GM21723 (cell line): ENCODE measurements around the gene WDFY4.

Source experiments
- ATAC-seq: cut with Tn5 transposase; IDR thresholded peaks from one replicate; pipeline ENCODE4 v1.9.1; 2021; ENCODE audit warnings: mild to moderate bottlenecking, moderate library complexity; ENCODE audit not compliant: unreplicated experiment

The WDFY4 gene

DNA sequence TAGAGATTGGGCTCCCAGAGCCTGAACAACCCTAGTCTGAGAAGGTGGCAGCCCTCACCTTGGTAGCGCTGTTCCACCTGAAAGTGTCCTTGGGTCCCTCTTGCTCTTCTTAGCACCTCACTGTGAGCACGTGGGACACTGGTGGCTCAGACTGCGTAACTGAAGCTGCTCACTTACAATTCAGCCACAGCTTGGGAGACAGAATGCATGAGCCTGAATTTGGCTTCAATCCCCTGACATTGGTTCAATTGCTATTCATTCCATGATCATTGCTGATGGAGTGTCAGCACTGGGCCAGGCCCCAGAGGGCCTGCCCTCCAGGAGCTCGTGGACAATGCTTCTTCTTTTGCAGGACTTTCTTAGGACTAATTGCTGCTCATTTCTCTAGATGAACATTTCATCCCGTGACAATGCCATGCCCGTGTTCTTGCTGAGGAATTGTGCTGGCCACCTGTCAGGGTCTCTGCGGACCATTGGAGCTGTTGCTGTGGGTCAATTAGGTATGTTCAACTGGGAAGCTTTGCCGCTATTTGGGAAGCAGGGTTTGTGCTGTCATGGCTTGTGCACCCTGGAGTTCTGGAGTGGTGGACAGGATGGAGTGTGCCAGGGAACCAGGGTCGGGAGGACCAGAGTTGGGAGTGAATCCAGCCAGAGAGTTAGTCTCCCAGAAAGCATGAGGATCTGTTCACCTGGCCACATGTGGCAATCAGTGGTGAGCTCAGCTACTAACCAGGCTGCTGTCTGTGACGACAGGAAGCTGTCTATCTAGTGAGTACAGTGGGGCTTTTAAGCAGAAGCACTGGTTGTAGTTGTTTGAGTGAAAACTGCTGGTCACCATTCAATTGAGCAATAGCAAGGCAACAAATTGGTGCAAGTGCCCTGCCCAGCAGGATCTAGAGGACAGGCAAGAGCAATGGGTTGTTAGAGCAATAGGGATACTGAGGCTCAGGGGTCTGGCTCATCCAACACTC lies 105.1 kb downstream of the WDFY4 start:
- no peak for ATAC-seq

GRCh38 chr10:48790457-48791044 lies 105.9 kb downstream of the WDFY4 start:
- no peak for ATAC-seq

GRCh38 chr10:48791267-48791928 lies 106.7 kb downstream of the WDFY4 start:
- ATAC-seq: no peak

DNA sequence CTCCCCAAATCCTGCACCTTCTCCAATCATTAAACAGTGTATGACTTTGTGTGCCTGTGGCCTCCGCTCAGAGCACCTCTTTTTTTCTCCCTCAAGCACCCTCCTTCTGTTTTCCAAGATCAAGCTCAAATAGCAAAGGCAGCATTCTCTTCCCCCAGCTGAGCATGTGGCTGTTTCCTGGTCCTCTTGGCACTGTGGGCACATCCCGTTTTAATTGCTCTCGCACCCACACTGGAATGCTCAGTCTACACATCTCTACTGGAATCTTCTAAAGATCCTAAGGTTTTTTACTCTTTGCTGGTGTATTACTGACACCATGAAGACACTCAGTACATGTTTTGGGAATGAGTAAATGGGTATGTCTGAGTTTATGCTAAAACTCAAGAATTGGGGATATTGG lies 107.4 kb downstream of the WDFY4 start:
- ATAC-seq: no peak

DNA sequence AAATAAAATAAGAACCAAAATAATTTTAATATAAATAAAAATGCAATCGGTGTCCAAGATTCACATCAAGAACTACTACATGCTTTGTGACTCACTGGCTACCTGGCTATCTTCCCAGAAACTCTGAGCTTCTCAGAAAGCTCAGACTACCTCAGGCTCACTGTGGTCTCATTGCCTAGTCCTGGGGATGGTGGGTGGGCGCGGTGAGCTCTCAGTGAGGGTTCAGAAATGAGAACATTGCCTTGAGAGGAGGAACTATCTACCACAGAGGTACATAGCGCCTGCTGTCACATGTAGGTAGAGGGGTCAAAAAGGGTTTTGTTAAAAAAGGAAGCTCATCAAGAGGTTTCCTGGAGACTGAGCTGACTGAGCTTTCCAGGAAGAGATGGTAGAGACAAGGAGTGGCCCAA lies 108.0 kb downstream of the WDFY4 start:
- ATAC-seq: no peak

GRCh38 chr10:48794074-48794473 lies 109.4 kb downstream of the WDFY4 start:
- ATAC-seq: no peak

- no peak for ATAC-seq
These were observed 112.1 kb downstream of the WDFY4 start for GRCh38 chr10:48796713-48797245.

GRCh38 chr10:48797830-48798229 lies 113.2 kb downstream of the WDFY4 start:
- ATAC-seq: no peak

- no peak for ATAC-seq
These were observed 114.0 kb downstream of the WDFY4 start for GRCh38 chr10:48798481-48799254.

DNA sequence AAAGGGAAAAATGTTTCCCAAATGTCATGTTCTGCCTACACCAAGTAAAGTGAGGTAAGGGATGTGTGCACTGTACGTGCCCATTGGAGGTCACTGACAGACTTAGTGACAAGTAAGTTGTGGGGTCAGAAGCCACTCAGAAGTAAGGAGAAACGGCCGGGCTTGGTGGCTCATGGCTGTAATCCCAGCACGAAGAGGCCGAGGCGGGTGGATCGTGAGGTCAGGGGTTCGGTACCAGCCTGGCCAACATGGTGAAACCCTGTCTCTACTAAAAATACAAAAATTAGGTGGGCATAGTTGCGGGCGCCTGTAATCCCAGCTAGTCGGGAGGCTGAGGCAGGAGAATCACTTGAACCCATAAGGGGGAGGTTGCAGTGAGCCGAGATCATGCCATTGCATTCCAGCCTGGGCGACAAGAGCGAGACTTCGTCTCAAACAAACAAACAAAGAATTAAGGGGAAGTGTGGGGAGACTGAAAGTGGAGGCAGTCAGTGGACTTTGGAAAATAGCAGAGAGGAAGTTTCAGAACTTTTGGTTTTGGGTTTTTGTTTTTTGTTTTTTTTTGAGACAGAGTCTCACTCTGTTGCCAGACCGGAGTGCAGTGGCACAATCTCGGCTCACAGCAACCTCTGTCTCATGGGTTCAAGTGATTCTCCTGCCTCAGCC lies 114.8 kb downstream of the WDFY4 start:
- ATAC-seq: no peak

DNA sequence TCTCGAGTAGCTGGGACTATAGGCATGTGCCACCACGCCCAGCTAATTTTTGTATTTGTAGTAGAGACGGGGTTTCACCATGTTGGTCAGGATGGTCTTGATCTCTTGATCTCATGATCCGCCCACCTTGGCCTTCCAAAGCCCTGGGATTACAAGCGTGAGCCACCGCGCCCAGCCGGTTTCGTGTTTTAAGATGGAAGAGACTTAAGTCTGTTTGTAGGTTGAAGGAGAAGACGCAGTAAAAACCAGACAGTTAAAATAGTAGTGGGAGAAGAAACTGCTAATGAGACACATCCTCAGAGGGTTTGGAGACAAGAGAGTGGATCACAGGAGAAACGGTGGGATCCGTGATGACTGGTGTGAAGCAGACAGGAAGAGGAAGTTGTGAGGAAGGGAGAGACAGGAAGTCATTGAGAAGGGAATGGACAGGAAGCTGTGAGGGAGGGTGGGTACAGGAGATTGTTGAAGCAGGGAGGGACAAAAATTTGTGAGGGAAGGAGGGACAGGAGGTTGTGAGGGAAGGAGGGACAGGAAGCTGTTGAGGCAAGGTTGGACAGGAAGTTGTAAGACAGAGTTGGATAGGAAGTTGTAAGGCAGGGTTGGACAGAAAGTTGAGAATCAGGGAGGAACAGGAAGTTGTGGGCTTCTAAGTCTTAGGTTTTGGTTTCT lies 115.5 kb downstream of the WDFY4 start:
- peak; percentile 35 for ATAC-seq

GRCh38 chr10:48801001-48801421 lies 116.3 kb downstream of the WDFY4 start:
- ATAC-seq: no peak

- peak; percentile 91 for ATAC-seq
These were observed 118.0 kb downstream of the WDFY4 start for GRCh38 chr10:48802611-48803071.

- ATAC-seq: no peak
These were observed 119.3 kb downstream of the WDFY4 start for GRCh38 chr10:48803801-48804584.

DNA sequence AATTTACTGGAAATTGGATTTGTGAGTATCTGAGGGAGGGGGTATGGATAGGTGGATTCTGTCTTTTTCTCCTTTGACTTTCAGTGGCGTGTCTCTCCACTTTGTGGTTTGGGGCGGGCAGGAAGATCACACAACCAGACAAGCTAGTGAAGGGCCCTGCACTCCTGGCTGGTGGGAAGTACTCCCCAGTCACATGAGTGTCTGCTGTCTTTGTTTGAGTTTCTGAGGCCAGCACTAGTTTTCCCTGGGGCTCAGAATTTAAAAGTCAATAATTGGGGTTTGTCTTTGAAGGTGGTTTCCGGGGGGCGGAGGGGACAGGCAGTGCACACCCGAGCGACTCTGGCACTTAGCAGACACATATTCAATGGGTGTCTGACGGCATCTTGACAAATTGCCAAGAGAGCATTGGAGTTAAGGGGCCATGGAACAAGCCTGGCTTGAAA lies 120.1 kb downstream of the WDFY4 start:
- ATAC-seq: no peak

DNA sequence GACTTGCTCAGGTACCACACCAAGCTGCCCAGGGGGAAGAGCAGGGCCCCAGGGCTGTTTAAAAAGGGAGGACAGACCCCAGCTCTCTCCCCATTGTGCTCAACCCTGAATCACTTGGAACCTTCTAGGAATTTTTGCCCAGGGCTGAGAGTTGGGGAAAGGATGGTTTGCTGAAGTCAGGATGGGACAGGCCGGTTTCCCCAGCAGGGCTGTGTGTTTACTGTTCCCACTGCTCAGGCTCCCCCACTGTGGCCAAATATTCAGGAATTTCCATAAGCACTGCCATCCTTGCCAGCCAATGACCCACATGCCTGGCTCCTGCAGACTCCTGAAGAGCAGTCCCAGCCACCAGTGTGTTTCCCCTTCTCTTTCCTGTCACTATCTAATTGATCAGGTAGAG lies 120.7 kb downstream of the WDFY4 start:
- ATAC-seq: no peak

GRCh38 chr10:48805848-48806247 lies 121.2 kb downstream of the WDFY4 start:
- ATAC-seq: no peak

GRCh38 chr10:48806342-48806741 lies 121.7 kb downstream of the WDFY4 start:
- no peak for ATAC-seq
